GM10266 (cell line): ENCODE measurements around the gene RORC.

Experiments
- DNase-seq: peaks from one replicate; pipeline ENCODE4 v3.0.0; 2012; ENCODE audit errors: extremely low spot score
- TF ChIP-seq, protein P1 (sequence below): IDR thresholded peaks from 2 replicates; pipeline ENCODE4 v1.5.1; 2012; ENCODE audit warnings: mild to moderate bottlenecking, low read depth; ENCODE audit not compliant: control insufficient read depth, insufficient read depth; ENCODE audit errors: missing control alignments

The RORC gene

DNA sequence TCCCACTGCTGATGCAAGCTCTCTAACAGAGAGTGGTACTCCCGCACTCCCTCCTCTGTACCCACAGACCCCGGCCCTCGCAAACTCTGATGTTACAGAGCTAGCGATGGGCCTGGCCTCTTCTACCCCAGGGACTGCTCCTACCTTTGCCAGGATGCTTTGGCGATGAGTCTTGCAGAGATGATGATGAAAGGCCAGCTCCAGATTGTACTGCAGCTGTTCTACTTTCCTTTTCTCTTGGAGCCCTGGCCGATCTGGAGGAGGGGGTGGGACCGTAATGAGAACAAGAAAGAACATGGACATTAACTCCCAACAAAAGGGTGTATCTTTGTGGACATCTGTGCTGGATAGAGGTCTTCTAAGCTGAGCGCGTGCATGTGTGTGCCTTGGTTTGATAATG, 20.4 kb downstream of the RORC start:
- TF ChIP-seq, protein P1, sequence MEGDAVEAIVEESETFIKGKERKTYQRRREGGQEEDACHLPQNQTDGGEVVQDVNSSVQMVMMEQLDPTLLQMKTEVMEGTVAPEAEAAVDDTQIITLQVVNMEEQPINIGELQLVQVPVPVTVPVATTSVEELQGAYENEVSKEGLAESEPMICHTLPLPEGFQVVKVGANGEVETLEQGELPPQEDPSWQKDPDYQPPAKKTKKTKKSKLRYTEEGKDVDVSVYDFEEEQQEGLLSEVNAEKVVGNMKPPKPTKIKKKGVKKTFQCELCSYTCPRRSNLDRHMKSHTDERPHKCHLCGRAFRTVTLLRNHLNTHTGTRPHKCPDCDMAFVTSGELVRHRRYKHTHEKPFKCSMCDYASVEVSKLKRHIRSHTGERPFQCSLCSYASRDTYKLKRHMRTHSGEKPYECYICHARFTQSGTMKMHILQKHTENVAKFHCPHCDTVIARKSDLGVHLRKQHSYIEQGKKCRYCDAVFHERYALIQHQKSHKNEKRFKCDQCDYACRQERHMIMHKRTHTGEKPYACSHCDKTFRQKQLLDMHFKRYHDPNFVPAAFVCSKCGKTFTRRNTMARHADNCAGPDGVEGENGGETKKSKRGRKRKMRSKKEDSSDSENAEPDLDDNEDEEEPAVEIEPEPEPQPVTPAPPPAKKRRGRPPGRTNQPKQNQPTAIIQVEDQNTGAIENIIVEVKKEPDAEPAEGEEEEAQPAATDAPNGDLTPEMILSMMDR, result no peak

DNA sequence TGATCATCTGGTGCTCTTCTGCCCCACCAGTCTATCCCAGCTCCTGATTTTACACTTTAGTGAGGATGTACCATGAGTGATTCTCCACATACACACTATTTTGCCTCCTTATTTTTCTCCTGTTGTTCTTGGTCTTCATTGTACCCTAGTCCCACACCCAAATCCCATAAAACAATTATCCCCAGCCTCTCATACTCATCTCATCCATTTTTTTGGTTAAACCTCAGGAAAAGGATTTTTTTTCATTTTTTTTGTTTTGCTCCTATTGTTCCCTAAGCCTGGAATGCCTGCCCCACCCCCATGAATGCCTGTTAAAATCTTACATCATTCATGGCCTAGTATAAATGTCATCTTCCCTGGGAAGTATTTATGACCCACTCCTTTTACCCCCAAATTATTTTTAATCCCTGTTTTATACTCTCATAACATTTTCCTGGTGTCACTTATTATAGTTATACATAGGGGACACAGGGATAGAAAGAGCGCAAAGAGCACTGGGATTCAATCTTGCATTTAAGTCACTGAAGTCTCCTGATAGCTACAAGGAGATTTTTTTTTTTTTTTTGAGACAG, 21.5 kb downstream of the RORC start:
- no peak for DNase-seq
- TF ChIP-seq, protein P1, result no peak

More for the DNA sequence above, 20.4 kb downstream of the RORC start:
- no peak for DNase-seq

DNA sequence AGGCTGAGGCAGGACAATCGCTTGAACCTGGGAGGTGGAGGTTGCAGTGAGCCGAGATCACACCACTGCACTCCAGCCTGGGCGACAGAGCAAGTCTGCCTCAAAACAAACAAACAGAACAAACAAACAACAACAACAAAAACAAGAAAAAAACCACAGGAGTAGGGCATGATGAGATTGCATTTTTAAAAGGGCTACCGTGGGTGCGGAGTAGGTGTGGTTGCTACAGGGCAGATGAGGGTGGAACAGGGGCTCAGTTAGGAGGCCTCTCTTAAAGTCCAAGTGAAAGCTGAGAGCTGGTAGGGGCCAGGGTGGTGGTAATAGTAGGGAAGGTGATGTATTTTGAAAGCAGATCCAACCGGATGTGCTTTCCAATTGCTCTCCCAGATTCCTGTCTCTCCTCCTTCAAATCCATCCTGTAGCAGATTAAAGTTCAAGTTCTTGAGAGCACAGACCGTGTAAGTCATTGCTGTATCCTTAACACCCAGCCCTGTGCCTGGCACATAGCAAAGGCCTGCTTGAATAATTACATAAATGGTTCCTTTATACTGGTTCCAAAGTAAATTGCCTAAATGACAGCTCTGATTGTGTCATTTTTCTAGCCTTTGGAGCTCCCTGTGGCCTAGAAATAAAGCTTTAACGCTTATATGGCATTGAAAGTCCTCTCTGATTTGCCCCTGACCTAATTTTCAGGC, 22.2 kb downstream of the RORC start:
- DNase-seq, result no peak
- TF ChIP-seq, protein P1, result no peak

DNA sequence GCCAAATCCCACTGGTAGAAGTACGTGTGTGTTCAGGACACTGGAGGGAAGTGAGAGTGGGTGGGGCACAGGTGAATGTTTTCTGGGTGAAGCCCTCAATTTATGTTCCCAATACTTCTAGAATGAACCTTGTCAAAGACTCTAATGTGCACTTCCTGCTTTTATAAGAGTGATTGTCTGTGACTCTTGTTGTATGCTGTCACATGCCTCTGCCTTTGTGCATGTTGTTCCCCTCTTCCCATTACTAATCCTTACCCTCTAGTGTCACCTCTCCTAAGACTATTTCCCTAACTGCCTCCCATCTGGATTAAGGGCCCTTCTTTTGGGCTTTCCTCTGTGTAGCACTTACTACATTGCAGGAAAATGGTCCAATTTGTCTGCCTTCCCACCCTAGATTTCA, 23.8 kb downstream of the RORC start:
- no peak for DNase-seq
- TF ChIP-seq, protein P1, result no peak

DNA sequence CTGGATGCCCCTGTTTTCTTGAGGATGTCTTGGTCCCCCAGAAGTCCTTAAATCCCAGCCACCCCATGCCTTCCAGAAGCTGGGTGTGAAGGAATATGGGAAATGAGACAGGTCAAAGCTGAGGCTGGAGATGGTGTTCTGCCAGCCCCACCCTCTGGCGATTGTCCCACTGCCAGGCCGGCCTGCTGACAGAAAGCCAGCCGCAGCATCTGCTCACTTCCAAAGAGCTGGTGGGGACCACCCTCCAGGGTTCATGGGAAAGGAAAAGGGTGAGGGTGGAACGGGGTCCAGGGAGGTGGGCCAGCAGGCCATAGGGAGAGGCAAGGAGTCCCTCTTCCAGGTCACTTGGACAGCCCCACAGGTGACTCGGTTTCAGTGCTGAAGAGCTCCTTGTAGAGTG, 24.5 kb downstream of the RORC start:
- no peak for DNase-seq

DNA sequence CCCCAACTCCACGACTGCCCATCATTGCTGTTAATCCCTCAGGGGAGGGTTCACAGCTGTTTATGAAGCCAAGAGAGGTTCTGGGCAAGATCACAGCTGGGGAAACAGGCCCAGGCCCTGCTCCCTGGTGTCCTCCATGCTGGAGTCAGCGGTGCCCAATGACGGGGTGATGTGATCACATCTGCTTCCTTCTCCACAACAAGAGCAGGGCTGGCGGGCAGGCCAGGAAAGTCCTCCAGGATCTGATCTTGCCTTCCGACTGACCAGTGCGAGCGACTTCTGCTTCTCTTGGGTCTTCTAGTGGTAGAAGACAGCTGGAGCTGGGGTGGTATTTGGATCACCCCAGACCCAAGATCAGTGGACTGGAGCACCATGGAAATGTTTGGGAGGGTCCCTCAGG, 25.4 kb downstream of the RORC start:
- no peak for DNase-seq
- TF ChIP-seq, protein P1, result no peak

More for the DNA sequence above, 24.5 kb downstream of the RORC start:
- TF ChIP-seq, protein P1, result no peak
